ENCODE data around the gene RFX2.

RFX2 gene

DNA sequence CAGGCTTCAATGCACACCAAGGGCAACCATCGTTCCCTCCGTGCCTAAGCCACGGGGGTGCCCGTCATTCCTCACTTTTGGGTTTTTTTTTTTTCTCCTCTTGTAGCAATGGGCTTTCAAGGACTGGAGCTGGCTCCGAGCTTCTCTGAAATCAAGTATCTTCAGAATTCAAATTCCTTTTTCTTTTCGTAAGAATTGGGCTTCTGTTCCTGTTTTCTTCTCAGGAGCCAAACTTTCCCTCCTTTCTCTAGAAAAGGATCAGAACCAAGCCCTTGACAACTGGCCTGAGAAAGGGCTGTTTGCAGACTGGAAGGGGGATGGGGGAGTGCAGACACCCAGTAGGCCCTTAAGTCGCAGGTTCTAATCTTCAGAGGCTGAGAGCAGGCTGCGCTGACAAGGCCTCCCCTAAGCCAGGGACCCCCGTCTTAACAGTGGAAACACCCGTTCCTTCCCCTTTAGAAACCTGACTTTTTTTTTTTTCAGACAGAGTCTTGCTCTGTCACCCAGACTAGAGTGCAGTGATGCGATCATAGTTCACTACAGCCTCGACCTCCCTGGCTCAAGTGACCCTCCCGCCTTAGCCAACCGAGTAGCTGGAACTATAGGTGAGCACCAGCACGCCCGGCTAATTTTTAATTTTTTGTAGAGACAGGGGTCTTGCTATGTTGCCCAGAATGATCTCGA is 51.6 kb downstream of the RFX2 start:
- no peak for DNase-seq

DNA sequence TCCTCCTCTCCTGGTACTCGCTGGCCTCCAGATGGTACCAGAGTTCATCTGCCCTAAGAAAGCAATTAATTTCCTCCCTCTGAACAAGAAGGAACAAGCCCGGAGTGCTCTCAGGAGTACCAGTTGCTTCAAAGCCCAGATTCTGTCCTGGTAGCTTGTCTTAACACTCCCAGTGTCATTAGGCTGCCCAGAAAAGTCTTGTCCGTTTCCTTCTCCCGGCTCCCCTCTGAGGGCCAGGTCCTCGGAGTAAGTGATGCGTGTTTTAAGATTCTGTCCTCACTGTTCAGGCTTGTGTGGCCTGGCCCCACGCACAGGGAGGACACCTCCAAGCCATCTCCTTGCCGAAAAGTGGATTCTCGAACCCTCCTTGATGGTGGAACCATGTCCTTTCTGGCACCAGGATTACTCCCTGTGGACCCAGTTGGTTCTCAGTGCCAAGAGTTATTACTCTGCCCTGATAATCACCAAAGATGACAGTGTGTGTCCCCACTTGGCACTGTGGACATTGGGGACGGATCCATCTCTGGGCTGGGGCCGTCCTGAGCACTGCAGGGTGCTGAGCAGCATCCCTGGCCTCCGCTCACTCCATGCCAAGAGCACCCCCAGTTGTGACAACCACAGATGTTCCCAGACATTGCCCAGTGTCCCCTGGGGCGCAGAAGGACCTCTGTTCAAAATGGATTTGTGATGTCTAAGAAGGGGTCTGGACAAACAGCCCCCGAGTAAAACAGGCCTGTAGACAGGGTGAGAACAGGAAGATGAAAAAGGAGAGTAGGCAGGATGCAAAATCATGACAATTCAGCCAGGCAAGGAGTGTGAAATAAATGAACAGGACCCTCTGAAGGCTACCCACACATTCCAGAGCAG is 52.4 kb downstream of the RFX2 start:
- DNase-seq, result no peak

DNA sequence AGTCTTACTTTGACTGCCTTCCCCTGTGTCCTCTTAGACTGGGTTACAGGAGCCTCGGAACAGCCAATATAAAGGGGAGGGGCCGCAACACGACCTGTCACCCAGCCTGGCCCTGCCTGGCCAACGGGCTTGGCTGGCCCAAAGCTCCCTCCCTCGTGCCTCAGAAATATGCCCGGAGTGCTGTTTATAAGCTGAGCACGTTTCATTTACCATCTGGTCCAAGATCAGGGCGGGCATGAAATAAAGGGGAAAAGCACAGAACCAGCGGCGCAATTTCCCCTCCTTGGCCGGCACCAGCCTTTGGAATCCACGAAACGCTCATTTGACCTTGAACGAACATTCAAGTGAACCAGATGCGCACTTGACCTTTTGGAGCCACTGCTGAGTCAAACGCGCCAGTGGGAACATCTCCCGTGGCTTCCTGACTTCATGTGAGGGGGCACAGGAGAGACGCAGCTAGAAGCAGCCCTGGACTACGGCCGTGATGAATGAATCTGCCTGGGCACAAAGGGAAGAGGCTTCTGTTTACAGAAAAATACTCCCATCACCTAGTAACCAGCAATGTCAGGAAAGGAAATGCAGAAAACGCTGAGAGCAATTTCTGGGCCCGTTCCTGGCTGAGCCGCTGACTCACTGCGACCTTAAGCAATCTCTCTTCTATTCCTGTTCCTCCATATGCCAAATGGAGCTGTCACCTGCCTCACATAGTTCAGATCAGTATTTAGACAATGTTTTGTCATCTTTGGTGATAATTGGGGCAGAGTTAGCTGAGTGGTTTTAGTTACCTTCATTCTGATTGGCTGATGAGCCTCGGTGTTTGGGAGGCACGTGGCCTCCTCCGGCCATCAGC is 53.3 kb downstream of the RFX2 start:
- no peak for DNase-seq

GRCh38 chr19:6056282-6056741 is 54.0 kb downstream of the RFX2 start:
- no peak for DNase-seq

GRCh38 chr19:6055013-6055795 is 55.1 kb downstream of the RFX2 start:
- DNase-seq, result no peak

GRCh38 chr19:6048793-6049405 is 61.4 kb downstream of the RFX2 start:
- peak; percentile 65 for DNase-seq

DNA sequence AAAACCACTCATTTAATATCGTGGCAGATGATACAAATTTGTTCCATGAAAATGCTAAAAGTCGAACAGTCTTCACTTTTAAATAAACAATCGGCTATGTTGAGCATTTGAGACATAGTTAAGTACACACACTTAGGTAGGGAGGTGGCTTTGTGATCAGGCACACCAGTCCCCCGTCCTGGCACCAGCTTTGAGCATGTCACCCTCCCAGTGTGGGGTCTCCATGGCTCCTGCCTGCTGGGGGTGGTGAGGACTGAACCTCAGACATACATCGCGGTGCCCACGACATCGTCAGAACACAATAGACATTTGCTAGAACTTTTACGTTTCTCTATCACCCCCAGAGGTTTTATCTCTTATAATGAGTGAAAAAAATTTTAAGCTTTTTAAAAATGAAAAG is 62.0 kb downstream of the RFX2 start:
- no peak for DNase-seq

DNA sequence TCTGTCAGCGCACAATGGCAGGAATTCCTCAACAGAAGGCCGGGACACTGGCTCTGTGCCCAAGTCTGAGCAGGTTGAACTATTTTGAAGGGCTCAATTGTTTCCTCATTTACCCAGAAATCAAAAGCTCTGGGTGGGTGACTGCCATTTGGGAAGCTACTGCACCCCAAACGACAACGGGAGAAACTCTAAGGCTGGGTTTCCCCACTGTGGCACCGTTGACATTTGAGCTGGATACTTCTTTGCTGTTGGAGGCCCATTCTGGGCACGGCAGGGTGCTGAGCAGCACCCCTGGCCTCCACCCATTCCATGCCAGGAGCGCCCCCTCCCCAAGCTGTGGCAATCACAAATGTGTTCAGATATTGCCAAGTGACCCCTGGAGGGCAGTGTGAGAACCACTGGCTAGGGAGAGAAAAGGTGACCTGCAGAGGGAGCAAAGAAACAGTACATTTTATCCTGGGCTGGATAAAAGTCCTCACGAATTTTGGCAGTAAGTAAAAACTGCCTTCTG is 62.5 kb downstream of the RFX2 start:
- no peak for DNase-seq

DNA sequence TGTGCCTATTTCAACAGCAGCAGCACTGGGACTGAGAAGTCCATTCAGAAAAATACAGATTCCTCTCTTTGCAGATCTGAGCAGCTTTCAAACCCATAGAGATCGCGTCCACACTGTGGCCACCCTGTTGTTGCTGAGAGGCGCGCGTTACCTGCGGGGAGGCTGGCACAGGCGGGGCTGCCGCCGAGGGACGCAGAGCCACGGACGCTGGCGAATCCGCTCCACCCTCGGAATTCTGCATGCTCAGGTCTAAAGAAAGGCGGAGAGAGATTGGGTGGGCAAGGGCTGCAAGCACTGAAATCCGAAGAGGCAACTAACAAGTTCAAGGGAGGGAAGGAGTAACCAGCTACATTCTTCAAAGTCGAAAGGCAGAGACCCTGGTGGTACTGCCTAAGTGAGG is 63.0 kb downstream of the RFX2 start:
- DNase-seq, result no peak

GRCh38 chr19:6045108-6045507 is 65.2 kb downstream of the RFX2 start:
- DNase-seq, result no peak

DNA sequence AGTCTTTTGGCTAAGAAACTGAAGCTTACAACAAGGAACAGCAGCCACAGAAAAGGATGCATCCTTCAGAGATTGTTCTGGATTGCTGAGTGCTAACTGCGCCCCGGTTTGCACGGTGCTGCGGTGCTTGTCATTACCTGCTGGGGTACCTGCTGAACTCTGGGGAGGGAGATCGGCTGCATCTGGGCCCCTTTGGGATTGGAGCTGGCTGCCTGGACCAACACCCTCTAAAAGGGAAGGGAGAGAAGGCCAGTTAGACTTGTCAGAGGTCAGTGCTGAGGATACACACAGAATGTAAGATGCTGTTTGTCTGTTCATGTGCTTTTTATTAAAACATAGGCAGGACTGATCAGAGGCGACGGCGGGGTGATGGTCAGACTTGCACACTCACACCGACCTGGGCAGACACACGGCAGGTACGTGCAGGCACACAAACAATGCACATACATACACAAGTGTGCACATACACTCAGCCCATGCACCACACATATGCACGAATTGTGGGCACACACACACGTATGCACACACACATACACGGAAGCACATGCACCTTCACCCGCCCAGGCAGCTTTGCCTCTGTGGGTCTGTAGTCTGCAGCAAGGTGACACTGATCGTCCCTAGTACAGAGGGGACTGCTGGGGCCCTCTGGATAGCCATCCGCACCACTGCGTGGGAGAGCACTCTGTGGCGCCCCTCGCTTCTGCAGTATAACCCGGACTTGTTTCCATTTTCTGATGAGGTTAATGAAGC is 66.1 kb downstream of the RFX2 start:
- DNase-seq, result no peak

DNA sequence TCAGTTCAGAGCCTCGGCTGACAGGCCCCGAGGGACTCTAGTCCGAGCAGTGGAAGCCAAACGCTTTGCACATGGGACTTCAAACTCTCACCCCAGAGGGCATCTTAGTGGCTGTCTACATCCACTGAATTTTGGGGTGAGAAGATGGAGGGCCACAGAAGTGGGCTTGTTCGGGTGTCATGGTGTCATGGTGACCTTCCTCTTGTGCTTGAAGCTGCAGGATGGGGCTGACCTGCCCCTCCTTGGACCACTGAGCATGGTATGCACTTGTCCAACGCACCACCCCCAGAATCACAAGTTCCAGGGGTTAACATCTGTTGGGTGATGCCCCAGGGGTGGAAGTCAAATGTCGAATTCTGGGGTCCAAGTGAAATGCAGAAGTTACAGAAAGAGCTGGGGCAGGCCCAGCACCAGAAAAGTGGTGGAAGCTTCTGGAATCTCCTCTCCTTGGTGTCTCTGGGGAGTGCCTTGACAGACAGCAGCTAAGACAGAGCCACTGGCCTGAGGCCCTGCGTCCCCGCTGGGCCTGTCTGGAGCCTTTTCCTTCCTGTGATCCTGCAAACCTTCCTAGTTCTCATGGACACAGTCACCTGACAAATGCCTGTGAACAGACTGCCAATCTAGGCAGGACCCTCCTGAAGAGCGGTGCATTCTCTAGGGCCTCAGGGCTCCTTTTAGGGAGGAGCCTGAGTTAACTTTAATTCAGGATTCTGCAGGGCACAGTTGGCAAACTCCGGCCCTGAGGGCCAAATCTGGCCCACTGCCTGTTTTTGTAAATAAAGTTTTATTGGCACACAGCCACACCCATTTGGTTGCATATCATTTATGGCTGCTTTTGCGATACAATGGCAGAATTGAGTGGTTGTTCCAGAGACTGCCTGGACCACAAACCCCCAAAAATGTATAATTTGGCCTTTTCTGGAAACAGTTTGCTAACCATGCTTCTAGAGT is 67.2 kb downstream of the RFX2 start:
- no peak for DNase-seq

DNA sequence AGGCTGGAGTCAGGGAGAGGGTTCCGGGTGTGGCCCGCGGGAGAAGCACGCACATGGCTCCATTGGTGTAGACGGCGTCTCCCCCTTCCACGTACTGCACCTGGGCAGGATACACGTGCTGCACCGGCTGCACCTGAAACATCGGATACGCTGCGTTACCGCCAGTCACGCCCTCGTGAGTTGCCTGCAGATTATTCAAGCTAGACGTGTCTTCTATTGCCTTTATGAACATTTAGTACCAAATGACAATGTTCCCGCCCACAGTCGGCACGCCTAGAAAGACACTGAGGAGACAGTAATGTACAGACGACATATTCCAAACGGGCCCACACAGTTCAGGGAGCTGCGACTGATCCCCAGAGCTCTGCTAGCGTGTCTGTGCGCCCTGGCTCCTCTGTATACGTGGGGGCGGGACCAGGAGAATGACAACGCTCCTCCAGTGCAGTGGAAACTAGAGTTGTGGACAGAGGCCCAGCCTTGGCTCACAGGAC is 68.3 kb downstream of the RFX2 start:
- no peak for DNase-seq

DNA sequence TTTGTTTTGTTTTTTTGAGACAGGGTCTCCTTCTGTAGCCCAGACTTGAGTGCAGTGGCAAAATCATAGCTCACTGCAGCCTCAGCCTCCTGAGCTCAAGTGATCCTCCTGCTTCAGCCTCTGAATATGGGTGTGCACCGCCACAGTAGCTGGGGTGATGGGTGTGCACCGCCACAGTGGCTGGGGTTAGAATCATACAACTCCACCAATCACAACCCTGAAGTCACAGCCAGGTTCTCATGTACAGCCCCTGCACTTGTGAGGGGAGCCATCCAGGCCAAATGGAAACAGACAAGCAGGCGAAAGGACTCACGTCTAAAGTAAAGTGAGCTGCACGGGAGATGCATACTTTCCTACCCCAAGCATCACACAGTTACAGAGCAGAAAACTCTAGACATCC is 69.2 kb downstream of the RFX2 start:
- DNase-seq, result no peak

DNA sequence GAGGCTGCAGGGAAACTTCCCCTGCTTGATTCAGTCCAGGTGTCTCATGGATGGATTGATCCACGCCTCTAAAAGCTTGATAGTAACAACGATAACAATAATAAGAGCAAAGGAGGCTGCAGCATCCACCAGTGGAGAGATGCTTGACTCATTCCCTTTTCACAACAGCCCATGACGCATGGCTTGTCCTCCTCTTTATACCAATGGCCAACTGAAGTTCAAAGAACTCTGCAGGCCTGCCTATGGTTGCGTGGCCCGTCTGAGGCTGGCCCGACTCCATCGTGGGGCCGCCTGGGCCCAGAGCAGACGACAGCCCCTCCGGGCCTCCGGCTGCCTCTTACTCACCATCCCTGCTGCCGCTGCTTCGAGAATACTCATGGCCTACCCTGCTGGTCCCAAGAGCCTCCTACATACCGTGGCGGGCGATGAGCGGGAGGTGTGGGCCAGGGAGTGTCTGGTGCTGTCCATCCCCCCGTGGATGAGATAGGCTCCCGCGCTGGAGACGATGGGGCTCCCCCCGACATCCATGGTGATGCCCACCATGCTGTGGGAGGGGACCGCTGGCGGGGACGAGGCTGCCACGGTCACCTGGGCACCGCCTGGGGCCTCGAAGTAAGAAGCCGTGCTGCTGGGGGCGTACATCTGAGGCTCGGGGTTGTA is 70.6 kb downstream of the RFX2 start:
- DNase-seq, result no peak

- no peak for DNase-seq
Observed at GRCh38 chr19:6038634-6039405, 71.5 kb downstream of the RFX2 start.

GRCh38 chr19:6035026-6035425 is 75.3 kb downstream of the RFX2 start:
- no peak for DNase-seq

- no peak for DNase-seq
Observed at GRCh38 chr19:6034512-6034911, 75.8 kb downstream of the RFX2 start.

Measured in effector CD8-positive, alpha-beta T cell (primary cell).